ENCODE measurements around the gene PFKL. TPM values are rescaled to one million over a fixed set of nuclear protein-coding genes. Genes with fewer than 3 reads are reported as not detected.

Gene PFKL
- total RNA-seq, 4 donors from 2014 or later, result 11.9 to 20.6 (median 16.8) TPM

- no peak overlapping the region for H3K4me3 ChIP-seq
- H3K27ac ChIP-seq, result no peak overlapping the region
- DNase-seq, result no peak
- peaks cover 3 to 4% of the 10 kb centered on the region in 2 donors for H3K4me1 ChIP-seq
- H3K9me3 ChIP-seq, result no peaks in the 10 kb centered on the region
- no peak for TF ChIP-seq POLR2A (IDR thresholded peaks at IDR 0.05)
- TF ChIP-seq CTCF (IDR thresholded peaks at IDR 0.05 in 4 of 5, conservative IDR thresholded peaks at IDR 0.05 in 1 of 5), result no peak
- in situ Hi-C loops (cut with MboI; ENCODE audit: low sequenced_read_pairs in 4 of 4) (loop anchor here in 1 of 4 donors (25.0 kb wide), 1 partner anchor 454 kb away; no protein-coding TSS in a partner anchor), intact Hi-C loops (cut with DNase I; ENCODE audit: low total_unique reads) (loop anchor here (10.0 kb wide), 2 partner anchors 802 to 1992 kb away; partner anchors contain the start of genes C21orf58 and PCNT)
- H3K36me3 ChIP-seq, result peaks cover 0 to 4% of the 10 kb centered on the region in 2 donors
- H3K27me3 ChIP-seq, result no peaks in the 10 kb centered on the region
- no peak for ATAC-seq
Measured at GRCh38 chr21:44332965-44333364, 33.1 kb downstream of the PFKL start.

- DNase-seq (no peak), ATAC-seq (no peak)
- Histone ChIP-seq H3K36me3 (peaks cover 0 to 4% of the 10 kb centered on the region in 2 donors), H3K27ac (no peak overlapping the region), H3K4me3 (no peak overlapping the region), H3K4me1 (peaks cover 3 to 9% of the 10 kb centered on the region in 2 donors), H3K27me3 (no peaks in the 10 kb centered on the region), H3K9me3 (no peaks in the 10 kb centered on the region)
- intact Hi-C loops (cut with DNase I; ENCODE audit: low total_unique reads) (loop anchor here (10.0 kb wide), 2 partner anchors 801 to 1991 kb away; partner anchors contain the start of genes C21orf58 and PCNT), in situ Hi-C loops (cut with MboI; ENCODE audit: low sequenced_read_pairs in 4 of 4) (loop anchor here in 1 of 4 donors (25.0 kb wide), 1 partner anchor 454 kb away; no protein-coding TSS in a partner anchor)
- no peak for TF ChIP-seq POLR2A (IDR thresholded peaks at IDR 0.05)
- no peak for TF ChIP-seq CTCF (IDR thresholded peaks at IDR 0.05 in 4 of 5, conservative IDR thresholded peaks at IDR 0.05 in 1 of 5)
Measured at GRCh38 chr21:44333509-44334328, 33.9 kb downstream of the PFKL start.

- intact Hi-C loops (cut with DNase I; ENCODE audit: low total_unique reads) (loop anchor here (5.0 to 10.0 kb wide), 4 partner anchors 483 to 1990 kb away; partner anchors contain the start of genes C21orf58, PCNT, RRP1 and SUMO3), in situ Hi-C loops (cut with MboI; ENCODE audit: low sequenced_read_pairs in 4 of 4) (loop anchor here in 1 of 4 donors (25.0 kb wide), 1 partner anchor 453 kb away; no protein-coding TSS in a partner anchor)
- Histone ChIP-seq H3K4me3 (no peak overlapping the region), H3K27ac (no peak overlapping the region), H3K4me1 (peaks cover 3 to 9% of the 10 kb centered on the region in 2 donors), H3K27me3 (no peaks in the 10 kb centered on the region), H3K9me3 (no peaks in the 10 kb centered on the region), H3K36me3 (peaks cover 0 to 4% of the 10 kb centered on the region in 2 donors)
- ATAC-seq (no peak), DNase-seq (no peak)
- no peak for TF ChIP-seq CTCF (IDR thresholded peaks at IDR 0.05 in 4 of 5, conservative IDR thresholded peaks at IDR 0.05 in 1 of 5)
- no peak for TF ChIP-seq POLR2A (IDR thresholded peaks at IDR 0.05)
Measured at GRCh38 chr21:44334329-44335030, 34.6 kb downstream of the PFKL start.

GRCh38 chr21:44335266-44336059 is 35.6 kb downstream of the PFKL start:
- Histone ChIP-seq H3K4me3 (no peak overlapping the region), H3K27me3 (no peaks in the 10 kb centered on the region), H3K27ac (no peak overlapping the region), H3K4me1 (peaks cover 9 to 16% of the 10 kb centered on the region in 2 donors), H3K9me3 (no peaks in the 10 kb centered on the region), H3K36me3 (peaks cover 0 to 4% of the 10 kb centered on the region in 2 donors)
- ATAC-seq (no peak), DNase-seq (no peak)
- intact Hi-C loops (cut with DNase I; ENCODE audit: low total_unique reads), result loop anchor here (5.0 to 10.0 kb wide), 4 partner anchors 482 to 1989 kb away; partner anchors contain the start of genes C21orf58, PCNT, RRP1 and SUMO3
- no peak for TF ChIP-seq CTCF (IDR thresholded peaks at IDR 0.05 in 4 of 5, conservative IDR thresholded peaks at IDR 0.05 in 1 of 5)
- TF ChIP-seq POLR2A (IDR thresholded peaks at IDR 0.05), result no peak
- in situ Hi-C loops (cut with MboI; ENCODE audit: low sequenced_read_pairs in 4 of 4), result loop anchor here in 1 of 4 donors (25.0 kb wide), 1 partner anchor 452 kb away; no protein-coding TSS in a partner anchor

Data from gastrocnemius medialis (tissue), 4 donors.